Neutrophil (primary cell): Measurements from ENCODE around the gene PLBD1.

Experiments used
- H3K27ac ChIP-seq: fragments of 200-600 bp; sonication (generic); 2 replicates; pipeline ENCODE4 v1.5.1; 2016; ENCODE audit warnings: mild to moderate bottlenecking, moderate library complexity
- H3K27me3 ChIP-seq: fragments of 200-600 bp; sonication (generic); 2 replicates; pipeline ENCODE4 v1.6.0; 2016; ENCODE audit warnings: mild to moderate bottlenecking
- H3K36me3 ChIP-seq: fragments of 200-600 bp; sonication (generic); 2 replicates; pipeline ENCODE4 v1.5.1; 2017
- H3K4me1 ChIP-seq, 2 experiments: fragments of 200-600 bp in 1 of 2; sonication (generic) in 1 of 2; 1 replicate in 1 of 2; 2 replicates in 1 of 2; pipeline versions ENCODE4 v1.5.1 to v1.6.1; 2013 to 2016; ENCODE audit warnings: low read depth in 1 of 2, low read length in 1 of 2, mild to moderate bottlenecking in 1 of 2, moderate library complexity in 1 of 2; ENCODE audit not compliant: control insufficient read depth in 1 of 2, insufficient read depth in 1 of 2
- H3K4me3 ChIP-seq, 2 experiments: fragments of 200-600 bp in 1 of 2; sonication (generic) in 1 of 2; 1 replicate in 1 of 2; 2 replicates in 1 of 2; pipeline ENCODE4 v1.5.1; 2013 to 2016; ENCODE audit warnings: low read depth in 1 of 2, low read length in 1 of 2, mild to moderate bottlenecking in 1 of 2, moderate library complexity in 1 of 2
- H3K9me3 ChIP-seq: fragments of 200-600 bp; sonication (generic); 2 replicates; pipeline ENCODE4 v1.5.1; 2016
- TF ChIP-seq, protein P1 (sequence below): fragments of 200-600 bp; sonication (generic); IDR thresholded peaks from 2 replicates; pipeline ENCODE4 v1.5.1; 2016; ENCODE audit warnings: antibody characterized with exemption

PLBD1 gene

DNA sequence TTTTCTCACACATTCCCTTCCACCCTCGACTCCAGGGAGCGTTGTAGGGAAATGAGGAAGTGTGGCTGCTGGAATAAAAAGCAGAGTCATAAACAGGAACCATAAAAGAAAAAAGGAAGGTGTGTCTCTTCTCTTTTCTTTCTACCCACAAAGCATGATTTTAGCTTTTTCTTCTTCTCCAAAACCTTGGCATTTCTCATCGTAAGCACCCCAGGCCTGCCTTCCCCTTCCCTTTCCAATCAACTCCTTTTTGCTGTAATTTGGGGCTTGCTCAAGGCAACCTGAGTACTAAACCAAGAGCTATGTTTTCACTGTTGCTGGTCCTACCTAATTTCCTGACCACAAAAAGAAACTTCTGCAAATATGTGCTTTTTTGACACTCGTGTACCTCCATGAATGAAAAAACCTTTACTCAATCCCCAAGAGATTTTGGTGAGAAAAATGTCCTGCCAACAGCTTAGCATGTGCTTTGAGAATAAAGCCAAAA lies 9.2 kb downstream of the PLBD1 start:
- peak overlapping the region; percentile 98 for H3K27ac ChIP-seq
- no peaks in the 10 kb centered on the region for H3K27me3 ChIP-seq
- H3K36me3 ChIP-seq = no peaks in the 10 kb centered on the region
- no peaks in the 10 kb centered on the region for H3K9me3 ChIP-seq
- peak overlapping the region; percentile 15 to 41 for H3K4me3 ChIP-seq
- H3K4me1 ChIP-seq = peaks cover 100% of the 10 kb centered on the region in 2 experiments
- TF ChIP-seq, protein P1, sequence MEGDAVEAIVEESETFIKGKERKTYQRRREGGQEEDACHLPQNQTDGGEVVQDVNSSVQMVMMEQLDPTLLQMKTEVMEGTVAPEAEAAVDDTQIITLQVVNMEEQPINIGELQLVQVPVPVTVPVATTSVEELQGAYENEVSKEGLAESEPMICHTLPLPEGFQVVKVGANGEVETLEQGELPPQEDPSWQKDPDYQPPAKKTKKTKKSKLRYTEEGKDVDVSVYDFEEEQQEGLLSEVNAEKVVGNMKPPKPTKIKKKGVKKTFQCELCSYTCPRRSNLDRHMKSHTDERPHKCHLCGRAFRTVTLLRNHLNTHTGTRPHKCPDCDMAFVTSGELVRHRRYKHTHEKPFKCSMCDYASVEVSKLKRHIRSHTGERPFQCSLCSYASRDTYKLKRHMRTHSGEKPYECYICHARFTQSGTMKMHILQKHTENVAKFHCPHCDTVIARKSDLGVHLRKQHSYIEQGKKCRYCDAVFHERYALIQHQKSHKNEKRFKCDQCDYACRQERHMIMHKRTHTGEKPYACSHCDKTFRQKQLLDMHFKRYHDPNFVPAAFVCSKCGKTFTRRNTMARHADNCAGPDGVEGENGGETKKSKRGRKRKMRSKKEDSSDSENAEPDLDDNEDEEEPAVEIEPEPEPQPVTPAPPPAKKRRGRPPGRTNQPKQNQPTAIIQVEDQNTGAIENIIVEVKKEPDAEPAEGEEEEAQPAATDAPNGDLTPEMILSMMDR = peak; percentile 40

DNA sequence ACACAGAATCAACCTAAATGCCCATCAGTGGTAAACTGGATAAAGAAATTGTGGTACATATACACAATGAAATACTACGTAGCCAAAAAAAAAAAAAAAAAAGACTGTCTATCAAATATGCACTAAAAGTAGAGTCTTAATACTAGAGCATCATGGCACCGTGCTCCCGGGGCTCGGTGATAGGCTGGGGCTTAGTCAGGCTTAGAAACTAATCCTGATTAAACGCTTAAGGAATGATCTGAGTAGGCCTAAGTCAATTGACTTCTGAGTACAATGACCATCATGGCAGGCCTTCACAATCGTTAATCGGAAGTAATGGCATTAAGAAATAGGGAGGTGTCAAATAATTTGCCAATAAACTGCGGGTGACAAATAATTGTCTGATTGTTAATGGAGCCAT lies 9.7 kb downstream of the PLBD1 start:
- Histone ChIP-seq H3K4me3 (peak overlapping the region in 1 of 2 experiments; percentile 41), H3K27ac (peak overlapping the region; percentile 98), H3K9me3 (no peaks in the 10 kb centered on the region), H3K4me1 (peaks cover 100% of the 10 kb centered on the region in 2 experiments), H3K27me3 (no peaks in the 10 kb centered on the region), H3K36me3 (peaks cover 2% of the 10 kb centered on the region)
- TF ChIP-seq, protein P1 = no peak

DNA sequence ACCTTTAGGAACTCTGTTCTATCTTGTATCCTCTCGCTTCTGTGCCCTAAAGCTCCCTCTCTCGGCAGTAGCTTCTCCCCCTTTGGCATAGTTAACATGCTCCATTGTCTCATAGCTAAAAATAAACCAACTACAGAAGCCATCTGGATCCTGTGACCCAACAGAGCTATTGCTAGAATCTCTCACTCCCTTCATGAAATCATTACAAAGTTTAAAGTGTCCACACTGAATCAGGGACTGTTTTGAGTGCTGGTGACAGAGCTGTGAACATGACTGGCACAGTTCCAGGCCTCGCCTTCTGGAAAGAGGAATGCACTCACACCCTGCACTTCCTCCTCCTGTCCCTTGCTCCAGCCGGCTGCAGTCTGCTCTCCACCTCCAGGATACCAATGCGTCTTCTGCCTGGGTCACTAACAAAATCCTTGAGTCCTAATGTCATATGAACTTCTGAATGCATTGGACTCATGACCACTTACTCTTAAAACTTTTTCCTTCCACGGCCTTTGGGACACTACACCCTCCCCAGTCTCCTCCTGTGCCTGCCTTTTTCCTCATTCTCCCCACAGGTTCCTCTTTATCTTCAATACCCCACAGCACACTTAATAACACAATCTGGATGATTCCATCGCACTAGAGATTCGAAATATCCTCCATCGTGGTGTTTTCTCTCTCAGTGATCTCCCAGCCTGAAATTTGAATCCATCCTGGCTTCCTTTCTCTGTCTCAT lies 13.2 kb downstream of the PLBD1 start:
- H3K4me3 ChIP-seq = peak overlapping the region; percentile 37 to 48

DNA sequence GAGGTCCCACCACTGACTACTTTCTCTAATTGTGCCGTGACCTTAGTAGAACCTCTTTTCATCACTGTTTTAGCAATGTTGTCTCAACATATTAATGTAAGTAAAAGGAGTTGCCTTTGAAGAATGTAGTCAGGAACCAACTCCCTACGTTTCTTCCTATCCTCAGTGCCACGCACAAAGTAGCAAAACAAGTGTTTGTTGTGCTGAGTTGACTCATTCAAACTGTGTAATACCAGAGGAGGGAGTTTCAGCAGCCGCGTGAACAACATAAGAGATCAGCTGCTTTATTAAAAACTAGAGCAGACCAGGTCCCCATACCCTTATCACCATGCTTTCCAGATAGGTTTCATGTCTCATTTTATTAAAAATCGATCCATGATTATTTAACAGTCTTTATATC lies 19.1 kb downstream of the PLBD1 start:
- TF ChIP-seq, protein P1 = no peak
- peak overlapping the region; percentile 47 for H3K27ac ChIP-seq
- no peaks in the 10 kb centered on the region for H3K27me3 ChIP-seq
- H3K4me1 ChIP-seq = peaks cover 13 to 17% of the 10 kb centered on the region in 2 experiments
- H3K9me3 ChIP-seq = no peaks in the 10 kb centered on the region
- H3K36me3 ChIP-seq = peaks cover 42% of the 10 kb centered on the region
- H3K4me3 ChIP-seq = no peak overlapping the region

More for the DNA sequence above, 13.2 kb downstream of the PLBD1 start:
- Histone ChIP-seq H3K9me3 (no peaks in the 10 kb centered on the region), H3K36me3 (peaks cover 21% of the 10 kb centered on the region), H3K4me1 (peaks cover 71 to 75% of the 10 kb centered on the region in 2 experiments), H3K27me3 (no peaks in the 10 kb centered on the region), H3K27ac (peak overlapping the region; percentile 98)
- TF ChIP-seq, protein P1 = no peak

DNA sequence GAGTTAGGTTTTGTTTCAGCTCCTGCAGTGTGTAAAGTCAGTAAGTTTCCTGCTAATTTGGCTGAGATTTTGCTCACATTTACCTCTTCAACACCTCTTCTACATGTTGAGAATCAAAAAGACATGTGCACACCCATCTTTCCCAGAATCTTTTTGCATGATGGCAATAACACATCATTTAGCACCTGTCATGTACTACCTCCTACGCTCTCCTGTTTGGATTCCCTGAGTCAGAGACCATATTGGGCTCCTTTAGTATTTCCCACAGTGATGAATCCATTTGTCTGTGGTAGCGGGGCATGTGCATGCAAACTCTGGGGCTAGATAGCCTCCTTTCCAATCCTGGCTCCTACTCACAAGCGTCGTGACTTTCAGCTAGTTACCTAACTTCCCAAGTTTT lies 20.1 kb downstream of the PLBD1 start:
- Histone ChIP-seq H3K27ac (peak overlapping the region; percentile 70), H3K4me1 (peaks cover 2 to 6% of the 10 kb centered on the region in 2 experiments), H3K36me3 (peaks cover 39% of the 10 kb centered on the region), H3K4me3 (no peak overlapping the region), H3K9me3 (no peaks in the 10 kb centered on the region), H3K27me3 (no peaks in the 10 kb centered on the region)
- TF ChIP-seq, protein P1 = no peak
